ENCODE data around the gene LIN7B. TPM values are rescaled to one million over a fixed set of nuclear protein-coding genes. Genes with fewer than 3 reads are reported as not detected.
"Not testable (repeated sequence)": the region's sequence is repeated elsewhere in the genome, so short reads cannot be mapped to it uniquely, and the experiment has no call there.

LIN7B gene
- total and polyA plus RNA-seq, 2 donors, result 4.7 to 18.5 TPM

- 13% methylated on average over 16 of the region's 16 CpGs for whole genome bisulfite sequencing
- no peak overlapping the region for H3K27ac ChIP-seq (ENCODE audit: low read depth)
Measured at GRCh38 chr19:49120325-49120683, 6.1 kb downstream of the LIN7B start.

DNA sequence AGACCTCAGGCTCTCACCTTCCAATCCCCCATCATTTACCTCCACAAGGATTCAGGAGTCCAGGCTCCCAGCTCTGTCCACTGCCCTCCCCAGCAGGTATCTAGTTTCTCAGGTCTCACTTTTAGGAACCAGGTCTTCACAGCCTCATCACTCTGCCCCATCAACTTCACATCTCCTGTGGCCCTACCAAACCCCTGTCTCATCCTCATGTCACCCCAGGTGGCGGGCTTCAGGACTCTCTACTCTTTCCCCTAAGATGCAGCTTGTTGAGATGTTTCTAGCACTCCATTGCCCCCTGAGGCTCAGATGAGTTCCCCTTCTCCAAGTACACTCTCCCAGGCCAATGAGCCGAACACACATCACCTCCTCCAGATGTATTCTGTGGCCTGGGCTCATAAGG is 6.7 kb downstream of the LIN7B start:
- no peak for DNase-seq (ENCODE audit: extremely low spot score)
- 91% methylated on average over 2 of the region's 2 CpGs for WGBS
- Histone ChIP-seq H3K36me3 (ENCODE audit: insufficient read depth) (no peaks in the 10 kb centered on the region), H3K27ac (ENCODE audit: low read depth) (no peak overlapping the region), H3K4me3 (ENCODE audit: low read depth, low read length) (no peak overlapping the region), H3K4me1 (ENCODE audit: insufficient read depth) (no peaks in the 10 kb centered on the region)

More at GRCh38 chr19:49120325-49120683, 6.1 kb downstream of the LIN7B start:
- Histone ChIP-seq H3K4me3 (ENCODE audit: low read depth, low read length) (no peak overlapping the region), H3K4me1 (ENCODE audit: insufficient read depth) (no peaks in the 10 kb centered on the region), H3K36me3 (ENCODE audit: insufficient read depth) (no peaks in the 10 kb centered on the region)
- no peak for DNase-seq (ENCODE audit: extremely low spot score)

GRCh38 chr19:49121841-49122240 is 7.7 kb downstream of the LIN7B start:
- not testable (repeated sequence) for H3K4me1 ChIP-seq (ENCODE audit: insufficient read depth); H3K27ac ChIP-seq (ENCODE audit: low read depth); H3K36me3 ChIP-seq (ENCODE audit: insufficient read depth); DNase-seq (ENCODE audit: extremely low spot score); H3K4me3 ChIP-seq (ENCODE audit: low read depth, low read length)
- 80% methylated on average over 10 of the region's 10 CpGs for WGBS

- H3K4me1 ChIP-seq (ENCODE audit: insufficient read depth); H3K36me3 ChIP-seq (ENCODE audit: insufficient read depth); H3K4me3 ChIP-seq (ENCODE audit: low read depth, low read length); DNase-seq (ENCODE audit: extremely low spot score); H3K27ac ChIP-seq (ENCODE audit: low read depth): not testable (repeated sequence)
- WGBS, result 89% methylated on average over 11 of the region's 11 CpGs
Measured at GRCh38 chr19:49123285-49123684, 9.1 kb downstream of the LIN7B start.

DNA sequence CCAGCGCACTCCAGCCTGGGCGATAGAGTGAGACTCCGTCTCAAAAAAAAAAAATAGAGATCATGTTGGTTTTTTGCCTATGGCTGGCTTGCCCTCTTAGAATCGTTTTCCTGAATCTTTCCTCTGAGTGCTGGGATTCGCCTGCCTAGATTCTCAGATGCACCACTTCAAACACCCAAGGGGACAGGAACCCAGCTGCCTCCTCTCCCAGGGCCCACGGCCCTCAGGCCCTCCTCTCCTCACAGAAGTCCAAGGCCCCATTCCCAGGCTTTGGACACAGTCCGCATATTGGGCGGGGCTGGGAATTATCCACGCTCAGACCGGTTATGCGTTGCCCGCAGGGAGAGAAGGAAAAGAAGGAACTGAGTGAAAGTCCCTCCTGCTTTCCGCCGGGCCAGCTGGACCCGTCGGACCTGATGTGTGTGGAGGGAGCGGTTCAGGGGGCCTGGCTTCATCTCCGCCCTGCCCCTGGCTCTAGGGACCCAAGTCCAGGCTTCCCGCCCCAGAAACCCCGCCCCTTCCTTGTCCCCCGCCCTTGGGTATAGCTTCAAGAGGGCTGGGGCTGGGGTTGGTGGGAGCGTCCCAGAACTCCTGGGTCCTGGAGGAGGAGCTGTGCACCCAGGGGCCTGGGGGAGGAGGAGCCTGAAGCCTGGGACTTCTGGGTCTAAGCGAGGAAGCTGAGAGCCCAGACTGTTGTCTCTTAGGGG is 11.0 kb downstream of the LIN7B start:
- H3K36me3 ChIP-seq (ENCODE audit: insufficient read depth), result no peaks in the 10 kb centered on the region
- H3K4me1 ChIP-seq (ENCODE audit: insufficient read depth), result no peaks in the 10 kb centered on the region
- 29% methylated on average over 23 of the region's 23 CpGs for WGBS
- no peak overlapping the region for H3K4me3 ChIP-seq (ENCODE audit: low read depth, low read length)
- H3K27ac ChIP-seq (ENCODE audit: low read depth), result no peak overlapping the region
- no peak for DNase-seq (ENCODE audit: extremely low spot score)

GRCh38 chr19:49126575-49126974 is 12.4 kb downstream of the LIN7B start:
- Histone ChIP-seq H3K27ac (ENCODE audit: low read depth) (no peak overlapping the region), H3K4me3 (ENCODE audit: low read depth, low read length) (no peak overlapping the region), H3K4me1 (ENCODE audit: insufficient read depth) (no peaks in the 10 kb centered on the region), H3K36me3 (ENCODE audit: insufficient read depth) (no peaks in the 10 kb centered on the region)
- WGBS, result 79% methylated on average over 4 of the region's 4 CpGs
- no peak for DNase-seq (ENCODE audit: extremely low spot score)

DNA sequence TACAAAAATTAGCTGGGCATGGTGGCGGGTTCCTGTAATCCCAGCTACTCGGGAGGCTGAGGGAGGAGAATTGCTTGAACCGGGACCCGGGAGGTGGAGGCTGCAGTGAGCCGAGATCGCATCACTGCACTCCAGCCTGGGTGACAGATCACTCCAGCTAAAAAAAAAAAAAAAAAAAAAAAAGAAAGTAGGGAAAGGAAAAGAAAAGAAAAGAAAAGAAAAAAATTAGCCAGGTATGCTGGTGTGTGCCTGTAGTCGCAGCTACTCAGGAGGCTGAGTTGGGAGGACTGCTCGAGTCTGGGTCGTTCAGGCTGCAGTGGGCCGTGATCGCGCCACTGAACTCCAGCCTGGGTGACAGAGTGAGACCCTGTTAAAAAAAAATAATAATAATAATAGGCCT is 13.1 kb downstream of the LIN7B start:
- H3K36me3 ChIP-seq (ENCODE audit: insufficient read depth); H3K4me3 ChIP-seq (ENCODE audit: low read depth, low read length); H3K27ac ChIP-seq (ENCODE audit: low read depth); H3K4me1 ChIP-seq (ENCODE audit: insufficient read depth); DNase-seq (ENCODE audit: extremely low spot score): not testable (repeated sequence)
- 96% methylated on average over 12 of the region's 12 CpGs for WGBS

GRCh38 chr19:49127674-49128544 is 13.7 kb downstream of the LIN7B start:
- peak; percentile 93 for DNase-seq (ENCODE audit: extremely low spot score)
- Histone ChIP-seq H3K27ac (ENCODE audit: low read depth) (peak overlapping the region; percentile 44), H3K4me3 (ENCODE audit: low read depth, low read length) (peak overlapping the region; percentile 14), H3K36me3 (ENCODE audit: insufficient read depth) (no peaks in the 10 kb centered on the region), H3K4me1 (ENCODE audit: insufficient read depth) (no peaks in the 10 kb centered on the region)
- 3% methylated on average over 63 of the region's 63 CpGs for WGBS

DNA sequence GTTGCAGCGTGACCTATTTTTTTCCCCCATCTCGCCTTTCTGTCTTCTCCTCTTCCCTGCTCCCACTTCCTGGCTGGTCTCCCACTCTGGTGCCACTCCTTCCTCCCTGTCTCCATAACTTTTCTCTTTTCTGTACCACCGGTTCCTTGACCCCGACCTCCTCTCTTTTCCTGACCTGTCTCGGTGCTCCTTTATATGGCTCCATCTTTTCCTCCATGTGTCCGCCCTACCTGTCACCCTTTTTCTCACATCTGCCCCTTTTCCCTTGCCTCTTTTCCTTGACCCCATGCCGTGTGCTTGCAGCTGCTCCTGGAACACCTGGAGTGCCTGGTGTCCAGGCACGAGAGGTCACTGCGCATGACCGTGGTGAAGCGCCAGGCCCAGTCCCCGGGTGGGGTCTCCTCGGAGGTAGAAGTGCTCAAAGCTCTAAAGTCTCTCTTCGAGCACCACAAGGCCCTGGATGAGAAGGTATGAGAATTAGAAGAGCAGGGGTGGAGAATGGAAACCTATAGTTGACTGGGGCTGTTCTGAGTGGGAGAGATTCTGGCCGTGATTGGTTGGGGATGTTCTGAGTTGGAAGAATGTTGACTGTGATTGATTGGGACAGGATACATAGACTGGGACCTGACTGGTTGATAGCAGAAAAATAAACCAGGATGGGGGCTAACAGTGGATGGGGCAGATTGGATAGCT is 14.5 kb downstream of the LIN7B start:
- Histone ChIP-seq H3K4me1 (ENCODE audit: insufficient read depth) (no peaks in the 10 kb centered on the region), H3K27ac (ENCODE audit: low read depth) (no peak overlapping the region), H3K36me3 (ENCODE audit: insufficient read depth) (no peaks in the 10 kb centered on the region), H3K4me3 (ENCODE audit: low read depth, low read length) (no peak overlapping the region)
- WGBS, result 67% methylated on average over 15 of the region's 15 CpGs
- DNase-seq (ENCODE audit: extremely low spot score), result no peak

GRCh38 chr19:49129238-49129583 is 15.0 kb downstream of the LIN7B start:
- 66% methylated on average over 16 of the region's 16 CpGs for WGBS
- H3K4me3 ChIP-seq (ENCODE audit: low read depth, low read length), result no peak overlapping the region
- H3K36me3 ChIP-seq (ENCODE audit: insufficient read depth), result no peaks in the 10 kb centered on the region
- no peak overlapping the region for H3K27ac ChIP-seq (ENCODE audit: low read depth)
- no peaks in the 10 kb centered on the region for H3K4me1 ChIP-seq (ENCODE audit: insufficient read depth)
- no peak for DNase-seq (ENCODE audit: extremely low spot score)

- no peak for DNase-seq (ENCODE audit: extremely low spot score)
- Histone ChIP-seq H3K27ac (ENCODE audit: low read depth) (no peak overlapping the region), H3K36me3 (ENCODE audit: insufficient read depth) (no peaks in the 10 kb centered on the region), H3K4me1 (ENCODE audit: insufficient read depth) (no peaks in the 10 kb centered on the region), H3K4me3 (ENCODE audit: low read depth, low read length) (no peak overlapping the region)
- WGBS, result 95% methylated on average over 24 of the region's 24 CpGs
Measured at GRCh38 chr19:49130325-49130724, 16.2 kb downstream of the LIN7B start.

DNA sequence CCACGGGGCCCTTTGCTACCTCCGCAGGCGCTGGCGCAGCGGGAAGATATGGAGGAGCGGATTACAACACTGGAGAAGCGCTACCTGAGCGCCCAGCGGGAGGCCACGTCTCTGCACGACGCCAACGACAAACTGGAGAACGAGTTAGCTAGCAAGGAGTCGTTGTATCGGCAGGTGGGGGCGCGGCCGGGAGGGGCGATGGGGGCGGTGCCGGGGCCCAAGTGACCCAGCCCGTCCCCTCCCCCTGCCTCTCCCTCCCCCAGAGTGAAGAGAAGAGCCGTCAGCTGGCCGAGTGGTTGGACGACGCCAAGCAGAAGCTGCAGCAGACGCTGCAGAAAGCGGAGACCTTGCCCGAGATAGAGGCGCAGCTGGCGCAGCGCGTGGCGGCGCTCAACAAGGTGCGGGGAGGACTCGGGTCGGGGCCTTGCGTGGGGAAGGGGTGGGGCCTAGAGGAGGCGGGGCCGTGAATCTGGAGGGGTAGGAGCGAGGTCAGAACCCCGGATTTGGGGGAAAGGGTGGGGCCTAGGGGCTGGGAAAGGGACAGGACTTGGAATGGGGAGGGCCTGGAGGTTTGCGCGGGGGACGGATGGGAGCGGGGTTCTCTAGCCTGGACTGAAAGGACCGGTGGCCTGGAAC is 18.9 kb downstream of the LIN7B start:
- no peak for DNase-seq (ENCODE audit: extremely low spot score)
- Histone ChIP-seq H3K4me3 (ENCODE audit: low read depth, low read length) (no peak overlapping the region), H3K36me3 (ENCODE audit: insufficient read depth) (no peaks in the 10 kb centered on the region), H3K4me1 (ENCODE audit: insufficient read depth) (no peaks in the 10 kb centered on the region), H3K27ac (ENCODE audit: low read depth) (no peak overlapping the region)
- 14% methylated on average over 49 of the region's 49 CpGs for WGBS

- WGBS, result 19% methylated on average over 42 of the region's 42 CpGs
- no peak for DNase-seq (ENCODE audit: extremely low spot score)
- H3K36me3 ChIP-seq (ENCODE audit: insufficient read depth), result no peaks in the 10 kb centered on the region
- no peaks in the 10 kb centered on the region for H3K4me1 ChIP-seq (ENCODE audit: insufficient read depth)
- no peak overlapping the region for H3K4me3 ChIP-seq (ENCODE audit: low read depth, low read length)
- no peak overlapping the region for H3K27ac ChIP-seq (ENCODE audit: low read depth)
Measured at GRCh38 chr19:49133621-49134454, 19.7 kb downstream of the LIN7B start.
